Measurements from ENCODE around the gene UTY. TPM values are rescaled to one million over a fixed set of nuclear protein-coding genes. Genes with fewer than 3 reads are reported as not detected.
A peak's percentile ranks its signal among the peaks of the same experiment; 100 is the strongest.

UTY gene
- total and polyA plus RNA-seq, 2 of the 13 experiments (the other 11 are each of a cell fraction or from before 2014, with no cell fraction given): not detected

GRCh38 chrY:13435968-13436937 is 43.6 kb downstream of the UTY start (continued):
- TF ChIP-seq, protein P1, sequence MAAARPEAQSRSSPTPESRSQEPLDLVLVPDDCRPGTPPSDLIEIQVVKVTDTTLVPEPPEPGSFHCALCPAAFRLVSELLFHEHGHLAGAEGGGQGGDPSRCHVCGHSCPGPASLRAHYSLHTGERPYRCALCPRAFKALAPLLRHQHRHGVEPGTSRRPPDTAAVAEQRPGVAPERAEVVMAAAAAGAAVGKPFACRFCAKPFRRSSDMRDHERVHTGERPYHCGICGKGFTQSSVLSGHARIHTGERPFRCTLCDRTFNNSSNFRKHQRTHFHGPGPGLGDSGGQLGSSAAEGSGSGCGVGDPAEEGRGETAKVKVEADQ (CRISPR knock-in tag; IDR thresholded peaks at IDR 0.05; ENCODE audit: borderline replicate concordance): no peak
- TF ChIP-seq ISL2 (CRISPR knock-in tag; IDR thresholded peaks at IDR 0.05) (no peak), MZF1 (CRISPR knock-in tag; IDR thresholded peaks at IDR 0.05; ENCODE audit: borderline replicate concordance) (no peak), ZNF879 (CRISPR knock-in tag; IDR thresholded peaks at IDR 0.05) (no peak), KLF15 (CRISPR knock-in tag; IDR thresholded peaks at IDR 0.05; ENCODE audit: borderline replicate concordance) (no peak), GATAD2A (CRISPR knock-in tag; IDR thresholded peaks at IDR 0.05) (no peak), ZNF570 (CRISPR knock-in tag; IDR thresholded peaks at IDR 0.05; ENCODE audit: borderline replicate concordance) (no peak), MLLT10 (CRISPR knock-in tag; IDR thresholded peaks at IDR 0.05) (no peak), AFF4 (CRISPR knock-in tag; IDR thresholded peaks at IDR 0.05) (no peak), ONECUT2 (CRISPR knock-in tag; IDR thresholded peaks at IDR 0.05) (no peak), ZMYM4 (CRISPR knock-in tag; IDR thresholded peaks at IDR 0.05) (no peak), TAF1 (CRISPR knock-in tag; IDR thresholded peaks at IDR 0.05) (peak; percentile 21; the same call in 1 of the 2 replicates), MYC (CRISPR knock-in tag; IDR thresholded peaks at IDR 0.05; ENCODE audit: borderline replicate concordance) (0 out of 2 replicates have a peak, but pooled peaks have one; percentile 20), MXD3 (CRISPR knock-in tag; IDR thresholded peaks at IDR 0.05) (no peak), KAT2B (IDR thresholded peaks at IDR 0.05; ENCODE audit: borderline replicate concordance, low read depth, low read length) (peak; percentile 63; the same call in 1 of the 2 replicates), ZFY (CRISPR knock-in tag; IDR thresholded peaks at IDR 0.05) (peak; percentile 30), NR2F6 (IDR thresholded peaks at IDR 0.05) (peak; percentile 55; the same call in 1 of the 2 replicates), NR2F6 (CRISPR knock-in tag; IDR thresholded peaks at IDR 0.05) (no peak)
- TF ChIP-seq, protein P2, sequence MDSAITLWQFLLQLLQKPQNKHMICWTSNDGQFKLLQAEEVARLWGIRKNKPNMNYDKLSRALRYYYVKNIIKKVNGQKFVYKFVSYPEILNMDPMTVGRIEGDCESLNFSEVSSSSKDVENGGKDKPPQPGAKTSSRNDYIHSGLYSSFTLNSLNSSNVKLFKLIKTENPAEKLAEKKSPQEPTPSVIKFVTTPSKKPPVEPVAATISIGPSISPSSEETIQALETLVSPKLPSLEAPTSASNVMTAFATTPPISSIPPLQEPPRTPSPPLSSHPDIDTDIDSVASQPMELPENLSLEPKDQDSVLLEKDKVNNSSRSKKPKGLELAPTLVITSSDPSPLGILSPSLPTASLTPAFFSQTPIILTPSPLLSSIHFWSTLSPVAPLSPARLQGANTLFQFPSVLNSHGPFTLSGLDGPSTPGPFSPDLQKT (CRISPR knock-in tag; IDR thresholded peaks at IDR 0.05; ENCODE audit: borderline replicate concordance): no peak
- TF ChIP-seq, protein P3, sequence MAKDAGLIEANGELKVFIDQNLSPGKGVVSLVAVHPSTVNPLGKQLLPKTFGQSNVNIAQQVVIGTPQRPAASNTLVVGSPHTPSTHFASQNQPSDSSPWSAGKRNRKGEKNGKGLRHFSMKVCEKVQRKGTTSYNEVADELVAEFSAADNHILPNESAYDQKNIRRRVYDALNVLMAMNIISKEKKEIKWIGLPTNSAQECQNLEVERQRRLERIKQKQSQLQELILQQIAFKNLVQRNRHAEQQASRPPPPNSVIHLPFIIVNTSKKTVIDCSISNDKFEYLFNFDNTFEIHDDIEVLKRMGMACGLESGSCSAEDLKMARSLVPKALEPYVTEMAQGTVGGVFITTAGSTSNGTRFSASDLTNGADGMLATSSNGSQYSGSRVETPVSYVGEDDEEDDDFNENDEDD (CRISPR knock-in tag; IDR thresholded peaks at IDR 0.05; ENCODE audit: borderline replicate concordance): no peak
- TF ChIP-seq, protein P4, sequence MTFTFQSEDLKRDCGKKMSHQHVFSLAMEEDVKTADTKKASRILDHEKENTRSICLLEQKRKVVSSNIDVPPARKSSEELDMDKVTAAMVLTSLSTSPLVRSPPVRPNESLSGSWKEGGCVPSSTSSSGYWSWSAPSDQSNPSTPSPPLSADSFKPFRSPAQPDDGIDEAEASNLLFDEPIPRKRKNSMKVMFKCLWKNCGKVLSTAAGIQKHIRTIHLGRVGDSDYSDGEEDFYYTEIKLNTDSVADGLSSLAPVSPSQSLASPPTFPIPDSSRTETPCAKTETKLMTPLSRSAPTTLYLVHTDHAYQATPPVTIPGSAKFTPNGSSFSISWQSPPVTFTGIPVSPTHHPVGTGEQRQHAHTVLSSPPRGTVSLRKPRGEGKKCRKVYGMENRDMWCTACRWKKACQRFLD (CRISPR knock-in tag; IDR thresholded peaks at IDR 0.05; ENCODE audit: borderline replicate concordance): no peak

All from HepG2 (cell line).